Liver (tissue), 9 donors: ENCODE measurements around the gene SPIN2A. TPM values are rescaled to one million over a fixed set of nuclear protein-coding genes. Genes with fewer than 3 reads are reported as not detected.
"Not testable (repeated sequence)": the region's sequence is repeated elsewhere in the genome, so short reads cannot be mapped to it uniquely, and the experiment has no call there.

Experiments
- DNase-seq: peaks from one replicate; pipeline ENCODE4 v3.0.0-alpha.2; 2017; ENCODE audit warnings: low spot score
- H3K27ac ChIP-seq, 2 donors: one replicate each; pipeline ENCODE4 v1.7.0; 2013; ENCODE audit warnings: inconsistent platforms in 2 of 2, low read length in 2 of 2, control low read depth in 1 of 2, low read depth in 1 of 2, mild to moderate bottlenecking in 1 of 2
- H3K27me3 ChIP-seq, 4 donors: one replicate each; pipeline versions ENCODE4 v1.6.1 to v1.7.0; 2013; ENCODE audit warnings: low read length in 3 of 4, inconsistent platforms in 1 of 4, mild to moderate bottlenecking in 1 of 4, moderate library complexity in 1 of 4; ENCODE audit not compliant: control insufficient read depth in 4 of 4, insufficient read depth in 4 of 4
- H3K36me3 ChIP-seq, 4 donors: one replicate each; pipeline versions ENCODE4 v1.6.1 to v1.7.0; 2013; ENCODE audit warnings: low read length in 3 of 4, mild to moderate bottlenecking in 3 of 4, low read depth in 1 of 4, moderate library complexity in 1 of 4; ENCODE audit not compliant: control insufficient read depth in 4 of 4, insufficient read depth in 3 of 4
- H3K4me1 ChIP-seq, 4 donors: one replicate each; pipeline versions ENCODE4 v1.6.1 to v1.7.0; 2013; ENCODE audit warnings: low read length in 3 of 4, mild to moderate bottlenecking in 3 of 4, moderate library complexity in 1 of 4; ENCODE audit not compliant: control insufficient read depth in 4 of 4, insufficient read depth in 4 of 4
- H3K4me3 ChIP-seq, 3 donors: one replicate each; pipeline versions ENCODE4 v1.6.1 to v1.7.0; 2013; ENCODE audit warnings: low read length in 3 of 3, control low read depth in 1 of 3, low read depth in 1 of 3, mild to moderate bottlenecking in 1 of 3
- H3K9ac ChIP-seq, 2 donors: one replicate each; pipeline ENCODE4 v1.7.0; 2013; ENCODE audit warnings: low read length in 2 of 2, mild to moderate bottlenecking in 2 of 2, moderate library complexity in 2 of 2, control low read depth in 1 of 2, low read depth in 1 of 2
- H3K9me3 ChIP-seq, 4 donors: one replicate each; pipeline versions ENCODE4 v1.6.1 to v1.7.0; 2013; ENCODE audit warnings: low read length in 3 of 4; ENCODE audit not compliant: control insufficient read depth in 4 of 4
- CTCF ChIP-seq: fragments of 150-350 bp; IDR thresholded peaks from 2 replicates; pipeline ENCODE4 v1.5.1; 2017; ENCODE audit warnings: improper control_type of control experiment, low read depth, low read length; ENCODE audit not compliant: missing input control
- FOXA1 ChIP-seq: IDR thresholded peaks from 2 replicates; pipeline ENCODE4 v1.6.1; 2016; ENCODE audit warnings: antibody characterized with exemption
- MAX ChIP-seq: IDR thresholded peaks from 2 replicates; pipeline ENCODE4 v1.6.1; 2016; ENCODE audit warnings: antibody characterized with exemption
- RAD21 ChIP-seq, 2 donors: IDR thresholded peaks; 2 replicates each; pipeline ENCODE4 v1.6.1; 2016; ENCODE audit warnings: antibody characterized with exemption in 2 of 2, mild to moderate bottlenecking in 2 of 2
- RXRA ChIP-seq, 2 donors: IDR thresholded peaks; 2 replicates each; pipeline ENCODE4 v1.6.1; 2017 to 2018; ENCODE audit warnings: antibody characterized with exemption in 2 of 2, mild to moderate bottlenecking in 1 of 2
- SP1 ChIP-seq: IDR thresholded peaks from 2 replicates; pipeline ENCODE4 v1.6.1; 2018; ENCODE audit warnings: antibody characterized with exemption, mild to moderate bottlenecking
- TAF1 ChIP-seq: conservative IDR thresholded peaks from 2 replicates; pipeline ENCODE4 v1.6.1; 2016; ENCODE audit warnings: antibody characterized with exemption, mild to moderate bottlenecking
- YY1 ChIP-seq: IDR thresholded peaks from 2 replicates; pipeline ENCODE4 v1.6.1; 2016; ENCODE audit warnings: antibody characterized with exemption, mild to moderate bottlenecking
- WGBS: extraction: QIAGEN DNeasy Blood & Tissue Kit; methylation state at CpG from one replicate; pipeline ENCODE4 v1.1.7; 2013; 5-methylcytosine and 5-hydroxymethylcytosine counted together
- polyA plus RNA-seq, 2 donors: library from polyadenylated mRNA; stranded (reverse) in 1 of 2; unstranded in 1 of 2; fragments of 200-250 nt in 1 of 2; fragments of >200 nt in 1 of 2; fragmentation: Nextera tagmentation in 1 of 2; extraction: Ambion mirVana in 1 of 2; gene quantifications; one replicate each; pipeline versions ENCODE4 v1.2.1 to v1.2.3, GENCODE V29; 2013 to 2015
- total RNA-seq, 2 donors: library from RNA; depleted of rRNA; stranded (reverse); fragments of >200 nt; gene quantifications; one replicate each; pipeline ENCODE4 v1.2.3, GENCODE V29; 2014
- donor health status: healthy.
- donor health status: healthy.
- donor health status: healthy.
- donor health status: healthy.
- donor health status: healthy.

The SPIN2A gene
- total and polyA plus RNA-seq, 4 donors: 0.15 to 0.54 (median 0.37) TPM

GRCh38 chrX:57104406-57104805, 32.8 kb downstream of the SPIN2A start:
- Histone ChIP-seq H3K4me1 (no peaks in the 10 kb centered on the region), H3K27me3 (no peaks in the 10 kb centered on the region), H3K9ac (no peak overlapping the region), H3K9me3 (peaks cover 0 to 1% (median 0%) of the 10 kb centered on the region in 4 donors), H3K4me3 (no peak overlapping the region), H3K27ac (no peak overlapping the region), H3K36me3 (no peaks in the 10 kb centered on the region)
- DNase-seq: no peak
- WGBS: 83% methylated on average over 4 of the region's 4 CpGs
- TF ChIP-seq TAF1 (no peak), FOXA1 (no peak)

GRCh38 chrX:57103489-57103888, 33.7 kb downstream of the SPIN2A start:
- Histone ChIP-seq H3K4me3 (no peak overlapping the region), H3K27me3 (no peaks in the 10 kb centered on the region), H3K27ac (no peak overlapping the region), H3K36me3 (no peaks in the 10 kb centered on the region), H3K9me3 (peaks cover 0 to 5% (median 0%) of the 10 kb centered on the region in 4 donors), H3K4me1 (no peaks in the 10 kb centered on the region), H3K9ac (no peak overlapping the region)
- 96% methylated on average over 3 of the region's 3 CpGs for WGBS
- no peak for DNase-seq
- TF ChIP-seq RXRA (IDR thresholded peaks at IDR 0.05) (no peak), SP1 (no peak), MAX (no peak), CTCF (no peak), YY1 (no peak), RAD21 (IDR thresholded peaks at IDR 0.05) (no peak)

GRCh38 chrX:57102918-57103317, 34.3 kb downstream of the SPIN2A start:
- not testable (repeated sequence) for H3K9me3 ChIP-seq, H3K27me3 ChIP-seq, H3K36me3 ChIP-seq, H3K27ac ChIP-seq, DNase-seq, H3K4me1 ChIP-seq, H3K9ac ChIP-seq, H3K4me3 ChIP-seq
- WGBS: 90% methylated on average over 6 of the region's 6 CpGs

Other genes with a start within 250 kb of the SPIN2A start
- gene SPIN3, start 141.9 kb downstream of the SPIN2A start, total RNA-seq: 1 to 10 TPM; 3.1 to 9.2 TPM
- gene SPIN3, start 141.9 kb downstream of the SPIN2A start, polyA plus RNA-seq: 1 to 10 TPM; 2.7 to 4.2 TPM
- 1 to 10 TPM; 4.5 to 7.3 TPM for gene SPIN2B, start 15.8 kb downstream of the SPIN2A start, total RNA-seq
- 1 to 10 TPM; 3.1 TPM for gene SPIN2B, start 15.8 kb downstream of the SPIN2A start, polyA plus RNA-seq
- gene FAAH2, start 149.3 kb upstream of the SPIN2A start, total RNA-seq: 10 to 100 TPM in 1 of 2 donors, 1 to 10 TPM in 1; 4.0 to 13.9 TPM
- gene FAAH2, start 149.3 kb upstream of the SPIN2A start, polyA plus RNA-seq: 1 to 10 TPM; 3.6 to 7.6 TPM